Hematopoietic multipotent progenitor cell treated with erythropoietin and hydrocortisone succinate and interleukin-3 and kit ligand, for 8 days (in vitro differentiated cells): Measurements from ENCODE around the gene ALPL.
"Not testable (repeated sequence)": the region's sequence is repeated elsewhere in the genome, so short reads cannot be mapped to it uniquely, and the experiment has no call there.

Source experiments
- DNase-seq: peaks from one replicate; pipeline ENCODE4 v3.0.0-alpha.2; 2015

ALPL gene

DNA sequence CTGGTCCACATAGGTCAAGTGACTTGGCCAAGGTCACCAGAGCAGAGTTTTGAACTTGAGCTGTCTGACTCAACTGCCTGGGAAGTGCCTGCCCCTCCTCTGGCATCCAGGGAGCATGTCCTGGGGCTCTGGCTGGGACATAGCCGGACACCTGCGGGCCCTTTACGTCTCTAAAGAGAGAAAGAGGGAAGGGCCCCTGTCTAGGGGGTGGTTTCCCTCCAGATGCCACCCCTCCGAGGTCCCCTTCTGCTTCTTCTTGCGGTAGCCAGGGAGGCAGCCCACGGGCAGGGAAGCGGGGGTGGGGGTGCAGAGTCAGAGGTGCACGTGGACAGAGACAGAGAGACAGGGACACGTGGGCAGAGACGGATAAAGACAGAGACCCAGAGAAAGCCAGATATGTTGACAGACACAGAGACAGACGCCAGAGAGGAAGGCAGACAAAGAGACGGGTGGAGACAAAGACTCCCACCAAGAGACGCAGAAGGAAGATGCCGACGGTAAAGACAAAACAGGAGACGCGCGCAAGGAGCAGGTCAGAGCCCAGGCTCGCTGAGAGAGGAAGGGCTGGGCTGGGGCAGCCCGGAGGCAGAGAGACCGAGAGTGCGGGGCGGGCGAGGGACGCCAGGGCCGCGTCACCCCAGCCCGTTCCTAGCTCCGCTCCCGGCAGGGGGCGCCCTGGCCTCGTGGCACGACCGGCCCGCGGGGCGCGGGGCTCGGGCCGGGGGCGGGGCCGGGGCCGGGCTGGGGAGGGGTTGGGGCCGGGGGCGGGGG is 458 bp upstream of the ALPL start:
- peak; percentile 61 for DNase-seq

DNA sequence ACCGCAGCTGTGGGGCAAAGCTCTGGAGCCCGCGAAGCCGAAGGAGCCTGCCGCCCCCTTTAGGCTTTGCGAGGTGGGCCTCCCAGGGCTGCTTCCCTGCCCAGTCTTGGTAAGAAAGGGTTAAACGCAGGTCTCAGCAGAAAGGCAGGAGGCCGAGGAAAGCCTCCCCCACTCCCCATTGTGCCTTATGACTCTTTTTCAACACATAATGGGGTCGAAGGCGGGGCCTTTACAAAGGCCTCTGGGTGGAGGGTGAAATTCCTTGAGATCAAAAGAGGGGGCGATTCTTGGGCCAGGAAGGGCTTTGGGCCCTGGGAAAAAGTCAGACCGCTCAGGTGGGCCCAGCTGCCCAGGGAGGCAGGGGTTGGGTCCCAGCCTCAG is 880 bp downstream of the ALPL start:
- no peak for DNase-seq

DNA sequence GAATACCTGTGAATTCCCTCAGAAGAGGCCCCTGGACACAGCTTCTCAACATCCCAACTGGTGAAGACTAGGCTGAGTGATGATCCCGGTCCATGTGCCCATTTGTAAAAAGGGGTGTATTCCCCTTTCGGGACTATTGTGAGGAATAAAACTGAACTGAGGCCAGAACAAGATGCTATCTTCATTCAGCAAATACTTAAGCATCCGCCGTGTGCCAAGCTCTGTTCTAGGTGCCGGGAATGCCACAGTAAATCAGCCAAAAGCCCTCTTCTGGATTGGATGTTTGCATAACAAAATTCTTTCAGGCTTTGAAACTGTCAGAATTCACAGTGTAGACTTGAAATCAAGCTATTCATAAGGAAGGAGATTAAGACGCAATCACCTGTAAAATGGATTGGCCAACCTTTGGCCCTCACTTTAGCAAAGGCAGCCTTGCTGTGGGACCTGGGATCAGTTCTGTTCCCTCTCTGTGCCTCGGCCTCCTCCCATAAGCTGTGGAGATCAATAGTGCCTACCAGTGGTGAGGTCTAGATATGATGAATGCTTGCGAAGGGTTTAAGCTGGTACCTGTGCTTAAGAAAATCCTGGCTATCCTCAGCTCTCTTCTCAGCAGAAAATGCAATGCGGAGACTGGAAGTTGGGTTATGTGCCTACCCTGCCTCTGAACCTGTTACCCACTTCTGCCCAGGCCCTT is 1.8 kb downstream of the ALPL start:
- DNase-seq, result peak; percentile 42

DNA sequence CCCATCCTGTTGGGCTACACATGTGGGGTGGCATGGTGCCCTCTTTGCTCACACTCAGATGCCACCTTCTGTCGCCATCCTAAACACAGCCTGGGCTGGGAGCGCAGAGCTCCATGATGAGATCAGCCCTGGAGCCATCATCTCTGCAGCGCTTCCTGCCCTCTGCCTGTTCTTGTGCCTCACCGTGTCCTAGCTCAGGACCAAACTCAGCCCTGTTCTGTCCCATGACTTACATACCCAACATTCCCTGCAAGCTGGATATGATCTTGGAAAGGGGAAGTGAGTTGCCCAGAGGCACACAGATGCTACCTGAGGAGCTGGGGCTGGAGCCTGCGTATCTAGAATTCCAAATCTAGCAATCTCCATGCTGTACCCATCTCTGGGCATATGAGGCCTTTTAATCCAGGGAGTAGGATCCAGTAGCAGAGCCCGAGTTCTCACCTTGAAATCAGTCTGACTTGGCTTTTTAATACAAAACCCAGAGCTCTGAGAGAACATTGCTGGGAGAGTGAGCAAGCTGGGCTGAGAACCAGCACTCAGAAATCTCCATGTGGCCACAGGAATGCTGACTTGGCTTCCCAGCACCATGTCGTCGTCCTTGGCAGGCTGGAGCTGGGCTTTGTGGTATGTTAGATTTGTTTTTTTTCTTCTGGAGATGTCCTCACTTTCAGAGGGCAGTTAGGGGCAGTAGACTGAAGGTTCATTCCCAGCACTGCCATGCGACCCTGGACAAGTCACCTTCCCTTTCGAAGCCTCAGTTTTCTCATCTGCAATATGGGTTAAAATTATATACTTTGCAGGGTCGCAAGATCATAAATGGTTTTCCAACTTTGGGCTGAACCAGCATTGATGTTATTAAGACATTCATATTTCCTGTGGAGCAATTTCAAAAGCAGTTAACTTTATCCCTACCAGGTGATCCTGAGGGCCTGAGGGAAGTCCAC is 2.6 kb downstream of the ALPL start:
- DNase-seq, result no peak

DNA sequence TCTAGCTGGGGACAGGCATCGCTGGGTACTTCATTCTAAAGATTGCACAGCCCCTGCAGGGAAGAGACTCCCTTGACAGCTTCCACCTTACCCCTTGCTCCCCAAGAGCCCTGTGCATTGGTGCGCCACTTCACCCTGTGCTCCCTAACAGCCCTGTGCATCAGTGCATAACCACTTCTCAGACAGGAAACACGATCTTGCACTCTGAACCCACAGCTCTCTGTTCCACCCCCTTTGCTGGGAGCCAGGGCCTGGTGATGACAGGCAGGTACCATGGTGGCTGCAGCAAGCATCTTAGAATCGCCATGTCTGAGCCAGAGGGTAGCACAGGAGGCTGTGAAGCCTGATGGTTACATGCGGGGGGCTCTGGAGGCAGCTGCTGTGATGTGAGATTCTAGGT is 5.0 kb downstream of the ALPL start:
- DNase-seq, result no peak

DNA sequence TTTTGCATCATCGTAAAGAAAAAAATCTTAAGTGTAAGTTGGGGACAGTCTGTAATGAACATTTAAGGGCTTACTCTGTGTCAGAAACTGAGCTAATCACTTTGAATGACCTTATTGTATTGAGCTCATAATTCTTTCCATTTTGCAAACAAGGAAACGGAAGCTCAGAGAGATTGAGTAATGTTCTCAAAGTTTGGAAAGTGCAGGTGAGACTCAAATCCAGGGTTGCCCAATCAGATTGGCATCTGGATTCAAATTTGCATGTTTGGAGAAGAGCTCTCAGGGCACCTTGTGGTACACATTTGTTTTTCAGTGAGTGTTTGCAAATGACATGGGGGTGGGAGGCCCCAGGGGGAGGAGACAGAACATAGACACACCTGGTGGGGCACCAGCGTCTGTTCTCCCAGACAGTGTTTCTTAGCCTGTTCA is 8.0 kb downstream of the ALPL start:
- DNase-seq, result no peak

DNA sequence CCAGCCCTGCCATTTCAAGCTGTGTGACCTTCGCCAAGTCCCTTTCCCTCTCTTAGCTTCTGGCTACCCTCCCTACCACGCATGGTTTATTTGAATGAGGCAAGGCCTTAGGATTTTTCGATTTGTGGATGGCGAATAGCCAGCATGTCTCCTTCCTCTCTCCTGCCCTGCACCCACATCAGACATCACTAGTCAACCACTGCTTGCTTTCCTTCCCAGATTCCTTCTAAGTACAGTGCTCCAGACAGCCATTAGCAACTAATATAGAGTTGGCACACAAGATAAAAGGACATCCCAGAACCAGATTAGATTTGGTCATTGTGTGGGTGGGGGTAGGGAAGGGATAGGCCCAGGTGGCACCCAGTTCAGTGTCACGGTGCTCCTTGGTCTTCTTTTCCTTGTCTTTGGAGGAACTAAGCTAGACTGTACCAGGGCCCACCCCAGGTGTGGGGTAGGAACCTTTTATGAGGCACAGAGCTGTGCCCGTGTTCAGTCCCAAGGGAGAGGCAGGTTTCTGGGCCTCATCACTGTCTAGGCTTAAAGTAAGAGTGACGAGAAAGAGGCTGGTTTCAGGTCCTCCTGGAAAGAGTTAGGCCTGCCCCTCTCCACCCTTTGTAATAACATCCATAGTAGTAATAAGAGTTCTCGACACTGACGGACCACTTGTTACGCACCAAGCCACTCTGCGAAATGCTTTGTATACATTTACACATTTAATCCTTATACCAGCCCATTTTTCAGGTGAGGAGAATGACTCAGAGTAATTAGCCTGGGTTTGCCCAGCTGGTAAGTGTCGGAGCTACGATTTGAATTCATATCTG is 8.6 kb downstream of the ALPL start:
- no peak for DNase-seq

DNA sequence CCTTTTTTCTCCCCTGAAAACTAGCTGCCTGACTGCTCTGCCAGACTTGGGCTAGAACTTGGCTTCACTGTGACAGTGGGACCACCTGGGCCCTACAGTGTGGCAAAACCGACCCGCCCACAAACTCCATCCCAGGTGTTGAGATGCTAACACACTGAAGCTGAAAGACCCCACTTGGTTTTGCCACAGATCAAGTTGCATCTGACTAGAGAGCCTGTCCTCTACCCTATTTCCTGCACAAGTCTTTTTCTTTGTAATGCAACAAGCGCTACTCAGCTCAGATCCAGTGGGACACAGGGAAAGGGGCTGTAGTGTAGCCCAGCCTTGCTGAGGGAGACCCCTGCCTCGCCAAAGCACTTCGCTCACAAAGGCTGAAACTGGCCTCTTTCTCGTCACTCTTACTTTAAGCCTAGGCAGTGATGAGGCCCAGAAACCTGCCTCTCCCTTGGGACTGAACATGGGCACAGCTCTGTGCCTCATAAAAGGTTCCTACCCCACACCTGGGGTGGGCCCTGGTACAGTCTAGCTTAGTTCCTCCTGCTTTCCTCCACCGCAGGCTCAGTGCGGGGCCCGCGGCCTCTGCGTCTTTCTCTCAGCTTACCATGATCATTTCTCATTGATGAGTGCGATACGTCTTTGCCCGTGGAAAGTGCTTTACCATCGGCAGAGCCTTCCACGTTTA is 9.7 kb downstream of the ALPL start:
- no peak for DNase-seq

DNA sequence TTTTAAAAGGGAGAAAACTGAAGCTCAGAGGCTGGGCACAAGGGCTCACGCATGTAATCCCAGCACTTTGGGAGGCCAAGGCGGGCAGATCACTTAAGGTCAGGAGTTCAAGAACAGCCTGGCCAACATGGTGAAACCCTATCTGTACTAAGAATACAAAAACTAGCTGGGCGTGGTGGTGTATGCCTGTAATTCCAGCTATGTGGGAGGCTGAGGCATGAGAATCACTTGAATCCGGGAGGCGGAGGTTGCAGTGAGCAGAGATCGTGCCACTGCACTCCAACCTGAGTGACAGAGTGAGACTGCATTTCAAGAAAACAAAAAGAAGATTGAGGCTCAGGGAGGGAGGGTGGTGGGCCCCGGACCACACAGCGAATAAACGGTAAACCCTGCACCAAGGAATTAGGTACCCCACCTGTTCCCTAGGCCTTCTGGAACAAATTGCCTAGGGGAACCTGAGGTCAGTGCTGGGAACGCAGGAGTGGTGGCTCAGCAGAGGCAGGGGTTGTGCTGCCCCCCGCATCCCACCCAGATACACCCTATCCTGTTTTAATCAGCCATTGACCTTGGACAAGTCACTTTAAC is 10.4 kb downstream of the ALPL start:
- not testable (repeated sequence) for DNase-seq

DNA sequence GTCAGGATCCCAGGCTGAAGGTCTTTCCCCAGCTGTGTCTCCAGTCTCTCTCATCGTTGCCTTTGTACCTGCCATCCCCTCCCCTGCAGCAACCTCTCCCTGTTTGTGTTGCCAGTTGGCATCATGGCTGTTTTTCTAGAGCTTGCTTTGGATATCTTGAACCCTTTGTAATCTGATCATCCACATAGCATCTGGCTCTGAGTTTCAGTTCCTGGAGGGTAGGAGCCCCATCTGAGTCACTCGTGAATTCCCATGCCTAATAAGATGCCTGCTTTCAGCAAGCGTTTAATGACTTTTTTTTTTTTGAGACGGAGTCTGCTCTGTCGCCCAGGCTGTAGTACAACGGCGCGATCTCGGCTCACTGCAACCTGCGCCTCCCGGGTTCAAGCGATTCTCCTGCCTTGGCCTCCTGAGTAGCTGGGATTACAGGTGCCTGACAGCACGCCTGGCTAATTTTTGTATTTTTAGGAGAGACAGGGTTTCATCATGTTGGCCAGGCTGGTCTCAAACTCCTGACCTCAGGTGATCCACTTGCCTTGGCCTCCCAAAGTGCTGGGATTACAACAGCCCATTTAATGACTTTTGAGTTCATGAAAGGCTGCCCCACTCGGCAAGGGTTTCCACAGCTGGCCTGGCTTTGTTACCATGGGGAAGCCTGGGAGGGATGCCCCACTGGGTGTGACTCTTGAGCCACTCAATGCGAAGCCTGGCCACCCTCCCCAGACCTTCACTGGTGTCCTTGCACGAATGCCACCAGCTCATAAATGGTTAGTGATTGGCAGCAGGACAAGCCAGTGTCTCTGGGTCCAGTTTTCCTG is 11.9 kb downstream of the ALPL start:
- DNase-seq, result no peak

DNA sequence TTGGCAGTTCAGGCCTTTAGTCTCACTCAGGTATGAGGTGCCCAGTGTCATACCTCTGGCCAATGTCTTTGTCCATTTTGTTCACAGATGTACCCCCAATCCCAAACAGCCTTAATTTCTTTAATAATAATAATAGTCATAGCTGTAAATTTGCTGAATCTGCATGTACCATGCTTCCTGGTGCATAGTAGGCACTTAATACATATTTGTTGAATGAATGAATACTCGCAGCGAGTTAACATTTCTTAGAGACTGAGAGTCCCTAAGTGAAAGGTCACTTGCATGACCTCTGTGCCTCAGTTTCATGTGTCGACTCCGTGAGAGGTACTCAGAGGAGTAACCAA is 12.5 kb downstream of the ALPL start:
- no peak for DNase-seq

DNA sequence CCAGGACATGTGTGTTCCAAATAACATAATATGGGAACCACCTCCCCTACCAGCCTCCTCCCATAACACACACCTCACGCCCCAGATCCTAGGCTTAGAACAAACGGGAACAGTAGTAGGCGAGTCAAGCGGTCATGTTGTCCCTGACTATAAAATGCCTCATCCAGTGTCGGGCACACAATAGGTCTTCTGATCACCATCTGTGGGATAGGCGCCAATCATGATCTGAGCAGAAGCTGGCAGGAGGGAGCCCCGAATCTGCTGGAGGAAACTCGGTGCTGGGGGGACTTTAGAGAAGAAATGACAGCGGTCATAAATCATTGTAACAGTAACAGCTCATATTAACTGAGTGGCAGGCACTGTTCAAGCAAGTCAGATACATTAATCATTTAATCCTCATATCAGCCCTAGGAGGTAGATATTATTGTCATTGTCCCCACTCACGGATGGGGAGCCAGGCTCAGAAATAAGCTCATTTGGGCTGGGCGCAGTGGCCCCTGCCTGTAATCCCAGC is 13.4 kb downstream of the ALPL start:
- no peak for DNase-seq

DNA sequence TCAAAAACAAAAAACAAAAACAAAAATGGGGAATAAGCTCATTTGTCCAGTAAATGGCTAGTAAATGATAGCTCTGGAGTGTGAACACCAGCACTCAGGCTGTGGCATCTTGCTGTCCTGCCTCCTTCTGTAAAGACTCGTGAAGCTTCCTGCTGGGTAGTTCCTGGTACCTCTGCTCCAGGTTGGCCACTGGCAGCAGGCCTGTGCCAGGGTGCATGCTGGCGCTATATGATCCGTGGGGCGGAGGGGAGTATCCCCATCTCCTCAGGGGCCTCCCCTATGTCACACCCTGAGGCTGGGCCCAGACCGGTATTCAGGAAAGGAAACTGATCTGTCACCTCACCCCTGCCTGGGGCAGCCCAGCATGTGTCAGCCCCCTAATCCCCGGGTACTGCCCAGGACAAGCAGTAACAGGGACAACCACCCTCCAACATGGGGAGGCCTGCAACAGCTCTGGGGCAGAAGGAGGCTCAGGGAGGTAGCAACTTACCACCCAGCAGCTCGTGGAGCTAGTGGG is 14.1 kb downstream of the ALPL start:
- no peak for DNase-seq

DNA sequence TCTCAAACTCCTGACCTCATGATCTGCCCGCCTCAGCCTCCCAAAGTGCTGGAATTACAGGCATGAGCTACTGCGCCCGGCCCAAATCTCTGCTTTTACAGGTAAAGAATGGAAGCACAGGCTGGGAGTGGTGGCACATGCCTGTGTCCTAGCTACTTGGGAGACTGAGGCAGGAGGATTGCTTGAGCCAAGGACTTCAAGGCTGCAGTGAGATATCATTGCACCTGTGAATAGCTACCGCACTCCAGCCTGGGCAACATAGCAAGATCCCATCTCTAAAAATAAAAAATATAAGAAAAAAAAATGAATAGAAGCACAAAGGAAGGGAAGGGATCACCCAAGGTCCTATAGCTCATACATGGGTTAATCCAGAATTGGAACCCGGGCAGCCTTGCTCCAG is 15.0 kb downstream of the ALPL start:
- DNase-seq, result no peak

DNA sequence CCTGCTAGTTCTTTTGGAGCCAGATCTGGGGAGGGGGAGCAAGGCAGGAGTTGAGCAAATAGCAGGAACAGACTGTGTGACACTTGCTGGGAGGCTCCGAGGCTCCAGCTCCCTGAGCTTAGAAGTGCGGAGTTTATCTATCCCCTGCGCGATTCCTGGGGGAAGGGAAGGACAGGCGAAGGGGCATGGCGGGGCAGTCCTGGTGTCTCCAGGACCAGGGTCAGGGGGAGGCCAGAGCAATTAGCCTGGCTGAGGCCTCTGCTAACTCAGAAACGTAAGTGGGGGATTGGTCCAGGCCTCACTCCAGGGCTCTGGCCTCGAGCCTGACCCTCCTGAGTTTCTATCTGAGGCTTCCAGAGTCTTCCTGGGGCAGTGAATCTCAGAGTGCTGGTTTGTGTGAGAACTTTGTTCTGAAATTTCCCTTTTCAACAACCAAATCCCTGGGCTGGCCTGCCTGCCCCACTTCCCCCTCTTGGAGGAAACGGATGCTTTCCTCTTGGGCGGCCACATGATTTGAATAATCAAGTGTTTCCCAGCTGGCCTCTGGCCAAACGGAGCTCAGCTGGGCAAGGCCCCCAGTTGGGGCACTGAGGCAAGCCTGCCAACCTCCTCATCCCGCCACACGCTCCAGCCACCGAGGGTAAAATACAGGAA is 15.6 kb downstream of the ALPL start:
- DNase-seq, result no peak

DNA sequence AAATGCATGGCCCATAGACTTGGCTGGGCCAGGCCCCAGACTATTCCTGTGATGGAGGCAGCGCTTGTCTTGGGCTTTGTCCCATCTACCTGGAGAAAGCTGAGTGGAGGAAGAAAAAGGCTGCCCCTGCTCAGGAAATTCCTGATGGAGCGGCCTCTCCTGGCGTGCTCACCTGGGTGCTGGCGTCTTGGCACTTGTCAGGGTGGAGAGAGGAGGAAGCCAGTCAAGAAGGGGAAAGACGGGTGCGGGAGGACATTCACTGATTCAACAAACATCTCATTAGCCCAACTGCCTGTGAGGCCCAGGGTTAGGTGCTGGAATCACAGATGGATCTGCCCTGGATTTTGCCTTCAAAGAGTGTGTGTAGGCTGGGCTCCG is 16.1 kb downstream of the ALPL start:
- DNase-seq, result no peak

DNA sequence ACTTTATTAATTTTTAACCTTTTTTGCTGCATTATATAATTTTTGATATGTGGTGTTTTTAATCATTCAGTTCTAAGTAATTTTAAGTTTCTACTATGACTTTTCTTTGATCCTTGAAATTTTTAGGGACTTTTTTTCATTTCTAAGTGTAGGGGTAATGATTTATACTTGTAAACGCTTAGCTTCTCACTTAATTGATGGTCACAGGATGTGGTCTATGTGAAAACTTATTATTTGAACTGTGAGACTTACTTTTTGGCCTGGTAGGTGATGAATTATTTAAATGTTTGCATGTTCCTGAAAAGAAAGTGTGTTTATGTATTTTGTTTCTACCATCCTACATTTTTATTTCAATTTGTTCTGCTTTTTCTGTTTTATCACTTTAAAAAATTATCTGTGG is 17.2 kb downstream of the ALPL start:
- DNase-seq, result no peak

DNA sequence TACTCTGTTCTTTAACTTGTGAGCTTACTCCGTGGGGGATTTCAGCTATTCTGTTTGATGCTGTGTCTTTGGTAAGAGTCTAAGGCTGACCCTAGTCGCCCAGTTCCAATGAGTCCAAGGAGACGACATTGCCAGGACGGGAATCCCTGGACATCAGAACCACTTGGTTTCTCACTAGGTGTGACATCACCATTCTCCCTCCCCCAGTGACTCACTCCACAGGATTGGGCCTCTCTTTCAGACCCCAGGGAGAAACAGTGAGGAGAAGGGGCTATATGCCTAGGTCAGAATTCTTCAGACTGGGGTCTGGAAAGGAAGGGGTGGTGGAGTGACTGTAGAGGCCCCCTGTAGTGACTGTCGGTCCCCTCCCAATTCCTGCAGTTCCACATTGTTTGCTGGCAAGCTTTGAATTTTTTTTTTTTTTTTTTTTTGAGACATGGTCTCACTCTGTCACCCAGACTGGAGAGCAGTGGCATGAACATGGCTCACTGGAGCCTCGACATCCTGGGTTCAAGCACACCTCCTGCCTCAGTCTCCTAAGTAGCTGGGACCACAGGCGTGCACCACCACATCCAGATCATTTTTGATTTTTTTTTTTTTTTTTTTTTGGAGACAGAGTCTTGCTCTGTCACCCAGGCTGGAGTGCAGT is 21.3 kb downstream of the ALPL start:
- no peak for DNase-seq

DNA sequence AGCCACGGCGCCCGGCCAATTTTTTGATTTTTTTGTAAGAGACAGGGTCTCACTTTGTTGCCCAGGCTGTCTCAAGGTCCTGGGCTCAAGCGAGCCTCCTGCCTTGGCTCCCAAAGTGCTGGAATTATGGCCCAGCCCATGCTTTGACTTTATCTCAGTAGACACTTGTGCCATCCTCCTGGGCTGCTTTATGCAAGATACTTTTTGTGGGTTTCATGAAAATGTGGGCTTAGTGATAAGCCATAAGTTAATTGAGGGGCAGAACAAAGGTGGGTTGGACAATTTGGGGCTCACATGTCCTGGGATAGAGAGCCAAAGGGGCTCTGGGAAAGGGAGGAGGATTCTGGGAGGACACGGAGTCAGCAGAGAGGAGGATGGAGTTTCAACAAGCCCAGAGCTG is 22.0 kb downstream of the ALPL start:
- peak; percentile 97 for DNase-seq
